Testis (tissue), 3 donors: ENCODE results near the gene TEX44. TPM values are rescaled to one million over a fixed set of nuclear protein-coding genes. Genes with fewer than 3 reads are reported as not detected.

Source experiments
- DNase-seq: peaks from one replicate; pipeline ENCODE4 v3.0.0-alpha.2; 2019
- H3K27ac ChIP-seq, 2 donors: fragments of 200-600 bp; sonication (generic); one replicate each; pipeline ENCODE4 v1.5.1; 2019
- H3K27me3 ChIP-seq: fragments of 200-600 bp; sonication (generic); one replicate; pipeline ENCODE4 v1.5.1; 2019
- H3K36me3 ChIP-seq: fragments of 200-600 bp; sonication (generic); one replicate; pipeline ENCODE4 v1.5.1; 2017; ENCODE audit warnings: low read depth; ENCODE audit errors: missing control alignments
- H3K4me1 ChIP-seq: fragments of 200-600 bp; sonication (generic); one replicate; pipeline ENCODE4 v1.5.1; 2019
- H3K4me3 ChIP-seq, 2 donors: fragments of 200-600 bp; sonication (generic); one replicate each; pipeline ENCODE4 v1.5.1; 2017 to 2019
- H3K9me3 ChIP-seq: fragments of 200-600 bp; sonication (generic); one replicate; pipeline ENCODE4 v1.5.1; 2017
- CTCF ChIP-seq, 3 experiments: fragments of 450-650 bp in 2 of 3; fragments of 200-600 bp in 1 of 3; sonication (generic) in 1 of 3; IDR thresholded peaks; one replicate each; pipeline ENCODE4 v1.5.1; 2016 to 2019; ENCODE audit warnings: antibody characterized with exemption in 3 of 3, mild to moderate bottlenecking in 2 of 3, moderate library complexity in 1 of 3
- POLR2A ChIP-seq: fragments of 450-650 bp; IDR thresholded peaks from one replicate; pipeline ENCODE4 v1.6.1; 2017; ENCODE audit warnings: antibody characterized with exemption, mild to moderate bottlenecking, moderate library complexity
- WGBS, 2 donors: methylation state at CpG; one replicate each; pipeline ENCODE4 v1.1.5; 2018; 5-methylcytosine and 5-hydroxymethylcytosine counted together
- intact Hi-C: fragments of 100-400 bp; cut with DNase I; formaldehyde crosslinking; loops from one replicate; pipeline ENCODE4 v1.15.1; 2023; ENCODE audit warnings: low total_unique reads
- polyA plus RNA-seq: library from polyadenylated mRNA; stranded (reverse); fragments of 350-450 nt; fragmentation: Illumina TruSeq; extraction: RNeasy Lipid Tissue Mini Kit (QIAGEN cat#74804); gene quantifications from one replicate; pipeline ENCODE4 v1.2.3, GENCODE V29; 2014; ENCODE audit warnings: low read depth, low replicate concordance; ENCODE audit not compliant: insufficient read depth
- total RNA-seq, 2 donors: library from RNA; depleted of rRNA; stranded (reverse); fragments of >200 nt; gene quantifications; one replicate each; pipeline ENCODE4 v1.2.3, GENCODE V29; 2016

Gene TEX44
- total and polyA plus RNA-seq, 3 donors from 2014 or later: 84.4 to 248 (median 166) TPM

- no peak for DNase-seq
- no peak overlapping the region for H3K4me3 ChIP-seq
- H3K27ac ChIP-seq: no peak overlapping the region
- H3K27me3 ChIP-seq: no peaks in the 10 kb centered on the region
- H3K36me3 ChIP-seq: no peaks in the 10 kb centered on the region
- intact Hi-C loops: no loop called here
- TF ChIP-seq CTCF (IDR thresholded peaks at IDR 0.05) (no peak), POLR2A (no peak)
- no peaks in the 10 kb centered on the region for H3K9me3 ChIP-seq
- no peaks in the 10 kb centered on the region for H3K4me1 ChIP-seq
- 74 to 94% methylated on average over 4 of the region's 4 CpGs for WGBS, 2 donors
Measured at GRCh38 chr2:231571661-231572191, 20.9 kb upstream of the TEX44 start.

GRCh38 chr2:231573096-231573495 is 19.6 kb upstream of the TEX44 start:
- intact Hi-C loops: no loop called here
- WGBS, 2 donors: 64 to 78% methylated on average over 4 of the region's 4 CpGs
- Histone ChIP-seq H3K4me3 (no peak overlapping the region), H3K9me3 (no peaks in the 10 kb centered on the region), H3K27ac (no peak overlapping the region), H3K4me1 (no peaks in the 10 kb centered on the region), H3K27me3 (no peaks in the 10 kb centered on the region), H3K36me3 (no peaks in the 10 kb centered on the region)
- TF ChIP-seq POLR2A (no peak), CTCF (IDR thresholded peaks at IDR 0.05) (no peak)
- no peak for DNase-seq

- H3K4me1 ChIP-seq: no peaks in the 10 kb centered on the region
- no peaks in the 10 kb centered on the region for H3K36me3 ChIP-seq
- H3K4me3 ChIP-seq: no peak overlapping the region
- intact Hi-C loops: no loop called here
- H3K9me3 ChIP-seq: no peaks in the 10 kb centered on the region
- TF ChIP-seq CTCF (IDR thresholded peaks at IDR 0.05) (no peak), POLR2A (no peak)
- no peak for DNase-seq
- H3K27me3 ChIP-seq: no peaks in the 10 kb centered on the region
- WGBS, 2 donors: 87 to 95% methylated on average over 6 to 15 of the region's 15 CpGs
- no peak overlapping the region for H3K27ac ChIP-seq
Measured at GRCh38 chr2:231573698-231574421, 18.8 kb upstream of the TEX44 start.

- H3K27ac ChIP-seq: no peak overlapping the region
- DNase-seq: no peak
- no peak overlapping the region for H3K4me3 ChIP-seq
- H3K4me1 ChIP-seq: no peaks in the 10 kb centered on the region
- H3K27me3 ChIP-seq: no peaks in the 10 kb centered on the region
- intact Hi-C loops: no loop called here
- no peaks in the 10 kb centered on the region for H3K9me3 ChIP-seq
- TF ChIP-seq POLR2A (no peak), CTCF (IDR thresholded peaks at IDR 0.05) (no peak)
- no peaks in the 10 kb centered on the region for H3K36me3 ChIP-seq
- WGBS, 2 donors: 81 to 93% methylated on average over 7 to 10 of the region's 10 CpGs
Measured at GRCh38 chr2:231575612-231576256, 16.9 kb upstream of the TEX44 start.
